ENCODE data around the gene NPHS1.

The NPHS1 gene

GRCh38 chr19:35860818-35861639 is 8.7 kb upstream of the NPHS1 start:
- Histone ChIP-seq H3K4me3 (ENCODE audit: low read depth, low read length) (peak overlapping the region; percentile 77), H3K36me3 (ENCODE audit: control insufficient read depth, insufficient read depth, low read length) (no peaks in the 10 kb centered on the region), H3K9ac (ENCODE audit: low read length) (no peak overlapping the region), H3K4me1 (ENCODE audit: control insufficient read depth, insufficient read depth, low read length) (peaks cover 14% of the 10 kb centered on the region), H3K27ac (ENCODE audit: low read depth, low read length) (no peak overlapping the region), H3K27me3 (ENCODE audit: control insufficient read depth, insufficient read depth, low read length) (peaks cover 93% of the 10 kb centered on the region), H3K9me3 (ENCODE audit: control insufficient read depth, insufficient read depth, low read depth, low read length) (no peaks in the 10 kb centered on the region)

GRCh38 chr19:35860436-35860817 is 8.1 kb upstream of the NPHS1 start:
- Histone ChIP-seq H3K27me3 (ENCODE audit: control insufficient read depth, insufficient read depth, low read length) (peaks cover 93% of the 10 kb centered on the region), H3K4me1 (ENCODE audit: control insufficient read depth, insufficient read depth, low read length) (peaks cover 20% of the 10 kb centered on the region), H3K9me3 (ENCODE audit: control insufficient read depth, insufficient read depth, low read depth, low read length) (no peaks in the 10 kb centered on the region), H3K9ac (ENCODE audit: low read length) (no peak overlapping the region), H3K4me3 (ENCODE audit: low read depth, low read length) (peak overlapping the region; percentile 77), H3K36me3 (ENCODE audit: control insufficient read depth, insufficient read depth, low read length) (no peaks in the 10 kb centered on the region), H3K27ac (ENCODE audit: low read depth, low read length) (no peak overlapping the region)

GRCh38 chr19:35859414-35859813 is 7.1 kb upstream of the NPHS1 start:
- peaks cover 94% of the 10 kb centered on the region for H3K27me3 ChIP-seq (ENCODE audit: control insufficient read depth, insufficient read depth, low read length)
- H3K27ac ChIP-seq (ENCODE audit: low read depth, low read length), result no peak overlapping the region
- no peak overlapping the region for H3K9ac ChIP-seq (ENCODE audit: low read length)
- no peaks in the 10 kb centered on the region for H3K36me3 ChIP-seq (ENCODE audit: control insufficient read depth, insufficient read depth, low read length)
- no peaks in the 10 kb centered on the region for H3K9me3 ChIP-seq (ENCODE audit: control insufficient read depth, insufficient read depth, low read depth, low read length)
- no peak overlapping the region for H3K4me3 ChIP-seq (ENCODE audit: low read depth, low read length)
- H3K4me1 ChIP-seq (ENCODE audit: control insufficient read depth, insufficient read depth, low read length), result peaks cover 20% of the 10 kb centered on the region

- Histone ChIP-seq H3K36me3 (ENCODE audit: control insufficient read depth, insufficient read depth, low read length) (no peaks in the 10 kb centered on the region), H3K9me3 (ENCODE audit: control insufficient read depth, insufficient read depth, low read depth, low read length) (no peaks in the 10 kb centered on the region), H3K27me3 (ENCODE audit: control insufficient read depth, insufficient read depth, low read length) (peaks cover 98% of the 10 kb centered on the region), H3K4me1 (ENCODE audit: control insufficient read depth, insufficient read depth, low read length) (peaks cover 20% of the 10 kb centered on the region), H3K27ac (ENCODE audit: low read depth, low read length) (no peak overlapping the region), H3K4me3 (ENCODE audit: low read depth, low read length) (no peak overlapping the region), H3K9ac (ENCODE audit: low read length) (no peak overlapping the region)
Measured at GRCh38 chr19:35858311-35858710, 6.0 kb upstream of the NPHS1 start.

- Histone ChIP-seq H3K9me3 (ENCODE audit: control insufficient read depth, insufficient read depth, low read depth, low read length) (no peaks in the 10 kb centered on the region), H3K4me1 (ENCODE audit: control insufficient read depth, insufficient read depth, low read length) (peaks cover 17% of the 10 kb centered on the region), H3K27ac (ENCODE audit: low read depth, low read length) (no peak within 1 kb of the TSS), H3K36me3 (ENCODE audit: control insufficient read depth, insufficient read depth, low read length) (no peaks in the 10 kb centered on the region), H3K4me3 (ENCODE audit: low read depth, low read length) (peak within 1 kb of the TSS; percentile 70), H3K9ac (ENCODE audit: low read length) (no peak within 1 kb of the TSS), H3K27me3 (ENCODE audit: control insufficient read depth, insufficient read depth, low read length) (peaks cover 96% of the 10 kb centered on the region)
Measured at GRCh38 chr19:35856546-35857149, 4.3 kb upstream of the NPHS1 start, which contains the start of gene KIRREL2. Gene KIRREL2 (plus strand): TSS chr19:35856911. CDS start chr19:35857120, 209 bp downstream.

- Histone ChIP-seq H3K36me3 (ENCODE audit: control insufficient read depth, insufficient read depth, low read length) (no peaks in the 10 kb centered on the region), H3K4me1 (ENCODE audit: control insufficient read depth, insufficient read depth, low read length) (peaks cover 14% of the 10 kb centered on the region), H3K4me3 (ENCODE audit: low read depth, low read length) (no peak overlapping the region), H3K9me3 (ENCODE audit: control insufficient read depth, insufficient read depth, low read depth, low read length) (no peaks in the 10 kb centered on the region), H3K27me3 (ENCODE audit: control insufficient read depth, insufficient read depth, low read length) (peaks cover 96% of the 10 kb centered on the region), H3K27ac (ENCODE audit: low read depth, low read length) (no peak overlapping the region), H3K9ac (ENCODE audit: low read length) (no peak overlapping the region)
Measured at GRCh38 chr19:35853038-35853756, 893 bp upstream of the NPHS1 start.

- H3K9ac ChIP-seq (ENCODE audit: low read length), result no peak overlapping the region
- H3K9me3 ChIP-seq (ENCODE audit: control insufficient read depth, insufficient read depth, low read depth, low read length), result no peaks in the 10 kb centered on the region
- H3K4me1 ChIP-seq (ENCODE audit: control insufficient read depth, insufficient read depth, low read length), result peaks cover 14% of the 10 kb centered on the region
- H3K27me3 ChIP-seq (ENCODE audit: control insufficient read depth, insufficient read depth, low read length), result peaks cover 91% of the 10 kb centered on the region
- peak overlapping the region; percentile 21 for H3K4me3 ChIP-seq (ENCODE audit: low read depth, low read length)
- H3K27ac ChIP-seq (ENCODE audit: low read depth, low read length), result no peak overlapping the region
- no peaks in the 10 kb centered on the region for H3K36me3 ChIP-seq (ENCODE audit: control insufficient read depth, insufficient read depth, low read length)
Measured at GRCh38 chr19:35851213-35852028, 883 bp downstream of the NPHS1 start.

- Histone ChIP-seq H3K27ac (ENCODE audit: low read depth, low read length) (no peak overlapping the region), H3K27me3 (ENCODE audit: control insufficient read depth, insufficient read depth, low read length) (peaks cover 92% of the 10 kb centered on the region), H3K4me3 (ENCODE audit: low read depth, low read length) (no peak overlapping the region), H3K9ac (ENCODE audit: low read length) (no peak overlapping the region), H3K4me1 (ENCODE audit: control insufficient read depth, insufficient read depth, low read length) (peaks cover 17% of the 10 kb centered on the region), H3K36me3 (ENCODE audit: control insufficient read depth, insufficient read depth, low read length) (no peaks in the 10 kb centered on the region), H3K9me3 (ENCODE audit: control insufficient read depth, insufficient read depth, low read depth, low read length) (no peaks in the 10 kb centered on the region)
Measured at GRCh38 chr19:35848919-35849505, 3.3 kb downstream of the NPHS1 start.

- Histone ChIP-seq H3K4me1 (ENCODE audit: control insufficient read depth, insufficient read depth, low read length) (peaks cover 18% of the 10 kb centered on the region), H3K4me3 (ENCODE audit: low read depth, low read length) (no peak overlapping the region), H3K9ac (ENCODE audit: low read length) (no peak overlapping the region), H3K27me3 (ENCODE audit: control insufficient read depth, insufficient read depth, low read length) (peaks cover 93% of the 10 kb centered on the region), H3K9me3 (ENCODE audit: control insufficient read depth, insufficient read depth, low read depth, low read length) (no peaks in the 10 kb centered on the region), H3K36me3 (ENCODE audit: control insufficient read depth, insufficient read depth, low read length) (no peaks in the 10 kb centered on the region), H3K27ac (ENCODE audit: low read depth, low read length) (no peak overlapping the region)
Measured at GRCh38 chr19:35848486-35848885, 3.8 kb downstream of the NPHS1 start.

GRCh38 chr19:35847911-35848310 is 4.4 kb downstream of the NPHS1 start:
- Histone ChIP-seq H3K27me3 (ENCODE audit: control insufficient read depth, insufficient read depth, low read length) (peaks cover 93% of the 10 kb centered on the region), H3K4me3 (ENCODE audit: low read depth, low read length) (no peak overlapping the region), H3K9me3 (ENCODE audit: control insufficient read depth, insufficient read depth, low read depth, low read length) (no peaks in the 10 kb centered on the region), H3K36me3 (ENCODE audit: control insufficient read depth, insufficient read depth, low read length) (no peaks in the 10 kb centered on the region), H3K9ac (ENCODE audit: low read length) (no peak overlapping the region), H3K4me1 (ENCODE audit: control insufficient read depth, insufficient read depth, low read length) (peaks cover 18% of the 10 kb centered on the region), H3K27ac (ENCODE audit: low read depth, low read length) (no peak overlapping the region)

Data from HUES6 (cell line).